Ovary (tissue), 9 donors: ENCODE data around the gene NRXN3. TPM values are rescaled to one million over a fixed set of nuclear protein-coding genes. Genes with fewer than 3 reads are reported as not detected.

ENCODE experiments used
- DNase-seq, 5 donors: peaks; one replicate each; pipeline ENCODE4 v3.0.0-alpha.2; 2019 to 2020
- H3K27ac ChIP-seq, 2 donors: fragments of 200-600 bp; one replicate each; pipeline versions ENCODE4 v1.5.1 to v1.8.0; 2019 to 2022
- H3K27me3 ChIP-seq: fragments of 200-600 bp; one replicate; pipeline ENCODE4 v1.8.0; 2022
- H3K36me3 ChIP-seq: fragments of 200-600 bp; sonication (generic); one replicate; pipeline ENCODE4 v1.5.1; 2019
- H3K4me1 ChIP-seq: one replicate; pipeline ENCODE4 v1.8.1; 2013; ENCODE audit warnings: mild to moderate bottlenecking, moderate library complexity; ENCODE audit not compliant: insufficient read depth
- H3K4me3 ChIP-seq: fragments of 200-600 bp; sonication (generic); one replicate; pipeline ENCODE4 v1.5.1; 2017
- H3K9me3 ChIP-seq, 2 donors: fragments of 200-600 bp in 1 of 2; sonication (generic) in 1 of 2; one replicate each; pipeline versions ENCODE4 v1.5.1 to v1.8.1; 2013 to 2019; ENCODE audit warnings: mild to moderate bottlenecking in 1 of 2, moderate library complexity in 1 of 2
- EP300 ChIP-seq: sonication (generic); formaldehyde crosslinking; IDR thresholded peaks from one replicate; pipeline ENCODE4 v1.6.1; 2017; ENCODE audit warnings: antibody characterized with exemption
- POLR2A ChIP-seq: fragments of 450-650 bp; IDR thresholded peaks from one replicate; pipeline ENCODE4 v1.6.1; 2017; ENCODE audit warnings: antibody characterized with exemption, mild to moderate bottlenecking, moderate library complexity
- WGBS, 3 donors: extraction: QIAGEN DNeasy Blood & Tissue Kit in 1 of 3; methylation state at CpG; one replicate each; pipeline versions ENCODE4 v1.1.5 to v1.1.7; 2013 to 2017; 5-methylcytosine and 5-hydroxymethylcytosine counted together
- intact Hi-C, 4 donors: fragments of 100-400 bp; cut with DNase I; formaldehyde crosslinking; loops; one replicate each; pipeline versions ENCODE4 v1.11.0 to v1.15.1; 2022 to 2023
- polyA plus RNA-seq, 2 donors: library from polyadenylated mRNA; stranded (reverse); fragments of 200-250 nt in 1 of 2; fragments of 350-450 nt in 1 of 2; fragmentation: Illumina TruSeq in 1 of 2; extraction: RNeasy Lipid Tissue Mini Kit (QIAGEN cat#74804) in 1 of 2; gene quantifications; one replicate each; pipeline ENCODE4 v1.2.3, GENCODE V29; 2013 to 2014
- total RNA-seq, 7 donors: library from RNA; depleted of rRNA in 2 of 7; stranded (reverse); fragments of >200 nt in 2 of 7; fragmentation: NEBNext Ultra II Directional in 3 of 7; extraction: Animal tissue kit (Norgen Biotek cat#: 25700) in 3 of 7; gene quantifications; one replicate each; pipeline versions ENCODE4 v1.1.0 to v1.2.4, GENCODE V29; 2016 to 2023
- TF ChIP-seq, protein P1 (sequence below), 3 donors: fragments of 450-650 bp in 2 of 3; fragments of 200-600 bp in 1 of 3; IDR thresholded peaks; one replicate each; pipeline versions ENCODE4 v1.5.1 to v1.8.0; 2016 to 2022; ENCODE audit warnings: antibody characterized with exemption in 3 of 3, mild to moderate bottlenecking in 1 of 3
- donor health status: DM: no; HTN: no; CAD: no; lungs with moderate emphysema.
- donor health status: DM: no; HTN: no; CAD: no.
- donor health status: Bipolar disorder and iron deficiency.
- donor health status: DM: yes; HTN: yes; CAD: no.
- donor health status: DM: no; HTN: no; CAD: no.
- donor health status: DM: yes; HTN: yes; CAD: no.

The NRXN3 gene
- total and polyA plus RNA-seq, 9 donors, result 0.28 to 6.2 (median 0.82) TPM

DNA sequence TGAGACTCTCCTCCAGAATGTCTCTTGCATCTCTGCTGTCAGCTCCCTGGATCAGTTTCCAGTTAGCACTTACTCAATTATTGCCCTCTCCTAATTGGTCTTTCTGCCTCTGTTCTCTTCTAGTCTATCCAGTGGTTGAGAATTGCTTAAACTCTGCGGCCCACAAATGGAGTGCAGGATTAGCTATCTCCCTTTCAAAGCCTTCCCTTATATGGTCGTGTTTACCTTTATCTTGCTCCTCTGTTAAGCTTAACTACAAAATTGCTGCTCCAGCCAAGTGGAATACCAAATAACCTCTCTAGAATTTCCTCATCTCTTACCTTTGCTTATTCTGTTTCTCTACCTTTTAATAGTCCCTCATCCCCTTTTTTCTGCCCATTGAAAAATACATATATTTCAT is 132.7 kb downstream of the NRXN3 start:
- Histone ChIP-seq H3K36me3 (no peaks in the 10 kb centered on the region), H3K4me1 (no peaks in the 10 kb centered on the region), H3K4me3 (no peak overlapping the region), H3K27ac (no peak overlapping the region), H3K9me3 (no peaks in the 10 kb centered on the region), H3K27me3 (no peaks in the 10 kb centered on the region)
- no peak for DNase-seq
- intact Hi-C loops, result no loop called here
- TF ChIP-seq POLR2A (no peak), EP300 (no peak)
- TF ChIP-seq, protein P1, sequence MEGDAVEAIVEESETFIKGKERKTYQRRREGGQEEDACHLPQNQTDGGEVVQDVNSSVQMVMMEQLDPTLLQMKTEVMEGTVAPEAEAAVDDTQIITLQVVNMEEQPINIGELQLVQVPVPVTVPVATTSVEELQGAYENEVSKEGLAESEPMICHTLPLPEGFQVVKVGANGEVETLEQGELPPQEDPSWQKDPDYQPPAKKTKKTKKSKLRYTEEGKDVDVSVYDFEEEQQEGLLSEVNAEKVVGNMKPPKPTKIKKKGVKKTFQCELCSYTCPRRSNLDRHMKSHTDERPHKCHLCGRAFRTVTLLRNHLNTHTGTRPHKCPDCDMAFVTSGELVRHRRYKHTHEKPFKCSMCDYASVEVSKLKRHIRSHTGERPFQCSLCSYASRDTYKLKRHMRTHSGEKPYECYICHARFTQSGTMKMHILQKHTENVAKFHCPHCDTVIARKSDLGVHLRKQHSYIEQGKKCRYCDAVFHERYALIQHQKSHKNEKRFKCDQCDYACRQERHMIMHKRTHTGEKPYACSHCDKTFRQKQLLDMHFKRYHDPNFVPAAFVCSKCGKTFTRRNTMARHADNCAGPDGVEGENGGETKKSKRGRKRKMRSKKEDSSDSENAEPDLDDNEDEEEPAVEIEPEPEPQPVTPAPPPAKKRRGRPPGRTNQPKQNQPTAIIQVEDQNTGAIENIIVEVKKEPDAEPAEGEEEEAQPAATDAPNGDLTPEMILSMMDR (IDR thresholded peaks at IDR 0.05), result no peak
- WGBS, 3 donors, result 9 to 20% (median 9%) methylated on average over 2 of the region's 2 CpGs

DNA sequence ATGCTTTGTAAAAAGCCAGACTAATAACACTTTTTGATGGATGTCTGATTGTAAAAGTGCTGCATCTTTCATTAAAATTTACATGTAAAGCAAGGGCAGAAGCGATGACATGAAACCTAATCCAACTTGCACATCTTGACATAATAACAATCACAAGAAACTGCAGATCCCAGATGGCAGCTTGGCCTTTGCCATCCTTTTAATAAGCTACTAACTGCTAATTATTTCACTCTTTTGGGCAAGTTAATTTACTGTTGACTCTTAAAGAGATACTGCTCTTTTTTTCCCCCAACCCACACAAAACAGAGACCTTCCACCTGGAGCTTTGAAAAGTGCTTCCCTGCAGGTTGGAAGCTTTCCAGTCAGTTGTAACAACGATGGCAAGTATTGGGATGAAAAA is 137.5 kb downstream of the NRXN3 start:
- Histone ChIP-seq H3K36me3 (no peaks in the 10 kb centered on the region), H3K4me1 (no peaks in the 10 kb centered on the region), H3K27me3 (no peaks in the 10 kb centered on the region), H3K9me3 (no peaks in the 10 kb centered on the region), H3K4me3 (no peak overlapping the region), H3K27ac (no peak overlapping the region)
- intact Hi-C loops, result no loop called here
- TF ChIP-seq EP300 (no peak), POLR2A (no peak)
- TF ChIP-seq, protein P1 (IDR thresholded peaks at IDR 0.05), result no peak
- no peak for DNase-seq
- 33 to 38% (median 35%) methylated on average over 2 of the region's 2 CpGs for WGBS, 3 donors

DNA sequence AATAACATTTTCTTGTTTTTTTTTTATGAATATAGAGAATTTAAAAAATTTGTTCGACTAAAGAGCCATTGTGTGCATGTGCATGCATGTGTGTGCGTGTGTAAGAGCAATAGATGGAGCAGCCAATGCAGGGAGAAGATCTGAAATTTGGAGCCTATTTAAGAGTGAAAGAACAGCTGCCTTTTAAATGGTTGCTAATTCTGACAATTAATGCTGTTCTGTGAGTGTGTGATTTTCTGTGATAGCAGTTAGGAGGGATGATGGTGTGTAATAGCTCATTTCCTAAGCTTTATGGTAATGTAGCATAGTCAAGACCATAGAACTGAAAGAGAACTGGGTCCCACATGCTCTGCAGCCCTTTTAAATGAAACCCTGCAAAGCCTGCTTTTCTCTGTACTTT is 137.9 kb downstream of the NRXN3 start:
- 29 to 42% (median 42%) methylated on average over 2 of the region's 2 CpGs for WGBS, 3 donors
- Histone ChIP-seq H3K27me3 (no peaks in the 10 kb centered on the region), H3K4me3 (no peak overlapping the region), H3K27ac (no peak overlapping the region), H3K4me1 (no peaks in the 10 kb centered on the region), H3K9me3 (no peaks in the 10 kb centered on the region), H3K36me3 (no peaks in the 10 kb centered on the region)
- TF ChIP-seq, protein P1 (IDR thresholded peaks at IDR 0.05), result no peak
- TF ChIP-seq POLR2A (no peak), EP300 (no peak)
- DNase-seq, result no peak
- intact Hi-C loops, result no loop called here

DNA sequence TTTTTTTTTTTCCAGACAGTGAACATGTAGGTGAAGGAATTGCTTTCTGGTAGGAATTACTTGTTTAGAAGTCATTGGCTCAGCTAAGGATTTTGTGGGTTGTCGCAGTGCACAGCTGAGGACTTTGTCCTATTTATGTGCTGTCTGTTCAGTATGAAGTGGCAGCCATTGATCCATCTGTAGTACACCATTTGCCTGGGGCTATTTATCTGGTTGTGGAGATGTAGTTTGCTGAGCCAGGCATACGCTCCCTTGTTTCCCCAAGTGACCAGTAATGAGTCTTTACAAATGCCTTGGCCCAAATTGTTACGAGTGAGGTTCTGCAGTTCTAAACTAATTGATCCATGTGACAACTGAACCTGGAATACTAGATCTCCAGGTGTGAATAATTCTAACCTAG is 140.1 kb downstream of the NRXN3 start:
- no peak for DNase-seq
- TF ChIP-seq EP300 (no peak), POLR2A (no peak)
- TF ChIP-seq, protein P1 (IDR thresholded peaks at IDR 0.05), result no peak
- intact Hi-C loops, result no loop called here
- H3K4me1 ChIP-seq, result no peaks in the 10 kb centered on the region
- H3K27ac ChIP-seq, result no peak overlapping the region
- no peak overlapping the region for H3K4me3 ChIP-seq
- WGBS, 3 donors, result 82 to 99% (median 88%) methylated on average over 3 of the region's 3 CpGs
- H3K36me3 ChIP-seq, result no peaks in the 10 kb centered on the region
- H3K27me3 ChIP-seq, result no peaks in the 10 kb centered on the region
- no peaks in the 10 kb centered on the region for H3K9me3 ChIP-seq

DNA sequence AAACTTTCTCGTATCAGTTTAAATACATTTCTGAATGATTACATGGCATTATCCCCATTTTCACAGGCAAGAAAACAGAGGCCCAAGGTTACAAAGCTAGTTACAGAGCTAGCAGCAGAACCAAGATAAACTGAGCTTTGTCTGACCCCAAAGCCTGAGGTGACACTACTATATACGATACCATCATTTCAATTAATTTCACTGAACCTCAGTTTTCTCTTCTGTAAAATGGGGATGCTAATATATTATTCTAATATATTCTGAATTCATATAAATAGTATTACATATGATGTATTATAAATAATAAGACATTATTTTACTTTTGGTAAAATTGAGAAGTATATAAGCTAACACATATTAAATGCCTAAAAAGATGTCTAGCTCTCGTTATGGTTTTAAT is 143.3 kb downstream of the NRXN3 start:
- 48 to 67% (median 48%) methylated on average over 3 of the region's 3 CpGs for WGBS, 3 donors
- Histone ChIP-seq H3K4me3 (no peak overlapping the region), H3K9me3 (no peaks in the 10 kb centered on the region), H3K27me3 (no peaks in the 10 kb centered on the region), H3K27ac (no peak overlapping the region), H3K36me3 (no peaks in the 10 kb centered on the region), H3K4me1 (no peaks in the 10 kb centered on the region)
- TF ChIP-seq, protein P1 (IDR thresholded peaks at IDR 0.05), result no peak
- no peak for DNase-seq
- intact Hi-C loops, result no loop called here
